Osteoblast (primary cell): ENCODE data around the gene CFAP161. TPM values are rescaled to one million over a fixed set of nuclear protein-coding genes. Genes with fewer than 3 reads are reported as not detected.

Experiments used
- DNase-seq: peaks from one replicate; pipeline ENCODE4 v3.0.0; 2011; ENCODE audit warnings: low spot score, mixed read lengths; ENCODE audit not compliant: insufficient read length; ENCODE audit errors: missing footprints
- H2AFZ ChIP-seq: 2 replicates; pipeline ENCODE4 v1.6.0; 2011; ENCODE audit warnings: mild to moderate bottlenecking, low read length
- H3K27ac ChIP-seq: 2 replicates; pipeline ENCODE4 v1.5.1; 2011; ENCODE audit warnings: mild to moderate bottlenecking, low read depth, low read length, moderate library complexity
- H3K27me3 ChIP-seq: 2 replicates; pipeline ENCODE4 v1.6.0; 2012; ENCODE audit warnings: mild to moderate bottlenecking, control low read depth, inconsistent platforms, low read length, moderate library complexity; ENCODE audit not compliant: insufficient read depth
- H3K36me3 ChIP-seq: 2 replicates; pipeline ENCODE4 v1.5.1; 2011; ENCODE audit warnings: mild to moderate bottlenecking, low read length, control low read depth, moderate library complexity; ENCODE audit not compliant: insufficient read depth
- H3K4me1 ChIP-seq: 2 replicates; pipeline ENCODE4 v1.5.1; 2011; ENCODE audit warnings: mild to moderate bottlenecking, low read length, control low read depth, moderate library complexity; ENCODE audit not compliant: insufficient read depth
- H3K4me2 ChIP-seq: 2 replicates; pipeline ENCODE4 v1.6.0; 2011; ENCODE audit warnings: mild to moderate bottlenecking, low read length; ENCODE audit not compliant: insufficient read depth
- H3K4me3 ChIP-seq: fragments of 200-600 bp; sonication (generic); 3 replicates; pipeline ENCODE4 v1.5.1; 2012; ENCODE audit warnings: mild to moderate bottlenecking, low read length, inconsistent platforms; ENCODE audit not compliant: insufficient read depth
- H3K79me2 ChIP-seq: 2 replicates; pipeline ENCODE4 v1.6.0; 2012; ENCODE audit warnings: mild to moderate bottlenecking, low read length, control low read depth, inconsistent platforms; ENCODE audit not compliant: insufficient read depth
- H3K9me3 ChIP-seq: 2 replicates; pipeline ENCODE4 v1.5.1; 2011; ENCODE audit warnings: low read depth, low read length, control low read depth
- H4K20me1 ChIP-seq: 2 replicates; pipeline ENCODE4 v1.6.0; 2012; ENCODE audit warnings: mild to moderate bottlenecking, low read length, control low read depth; ENCODE audit not compliant: insufficient read depth
- total RNA-seq: library from RNA; depleted of rRNA; stranded (reverse); fragments of >200 nt; gene quantifications from 2 replicates; pipeline ENCODE4 v1.2.3, GENCODE V29; 2012
- TF ChIP-seq, protein P1 (sequence below): IDR thresholded peaks from 2 replicates; pipeline ENCODE4 v1.5.1; 2011; ENCODE audit warnings: mild to moderate bottlenecking, low read depth, low read length, moderate library complexity; ENCODE audit errors: extremely low read depth

Gene CFAP161
- total RNA-seq, 1 donor, result under 0.01 TPM

- Histone ChIP-seq H3K27me3 (peaks cover 6% of the 10 kb centered on the region), H3K4me1 (peaks cover 18% of the 10 kb centered on the region), H3K36me3 (no peaks in the 10 kb centered on the region), H3K4me3 (no peak overlapping the region), H3K27ac (no peak overlapping the region), H3K4me2 (no peak overlapping the region), H4K20me1 (no peaks in the 10 kb centered on the region), H3K9me3 (no peaks in the 10 kb centered on the region), H3K79me2 (no peaks in the 10 kb centered on the region), H2AFZ (no peak overlapping the region)
- TF ChIP-seq, protein P1, sequence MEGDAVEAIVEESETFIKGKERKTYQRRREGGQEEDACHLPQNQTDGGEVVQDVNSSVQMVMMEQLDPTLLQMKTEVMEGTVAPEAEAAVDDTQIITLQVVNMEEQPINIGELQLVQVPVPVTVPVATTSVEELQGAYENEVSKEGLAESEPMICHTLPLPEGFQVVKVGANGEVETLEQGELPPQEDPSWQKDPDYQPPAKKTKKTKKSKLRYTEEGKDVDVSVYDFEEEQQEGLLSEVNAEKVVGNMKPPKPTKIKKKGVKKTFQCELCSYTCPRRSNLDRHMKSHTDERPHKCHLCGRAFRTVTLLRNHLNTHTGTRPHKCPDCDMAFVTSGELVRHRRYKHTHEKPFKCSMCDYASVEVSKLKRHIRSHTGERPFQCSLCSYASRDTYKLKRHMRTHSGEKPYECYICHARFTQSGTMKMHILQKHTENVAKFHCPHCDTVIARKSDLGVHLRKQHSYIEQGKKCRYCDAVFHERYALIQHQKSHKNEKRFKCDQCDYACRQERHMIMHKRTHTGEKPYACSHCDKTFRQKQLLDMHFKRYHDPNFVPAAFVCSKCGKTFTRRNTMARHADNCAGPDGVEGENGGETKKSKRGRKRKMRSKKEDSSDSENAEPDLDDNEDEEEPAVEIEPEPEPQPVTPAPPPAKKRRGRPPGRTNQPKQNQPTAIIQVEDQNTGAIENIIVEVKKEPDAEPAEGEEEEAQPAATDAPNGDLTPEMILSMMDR, result no peak
- DNase-seq, result no peak
Measured at GRCh38 chr15:81178365-81178764, 44.3 kb downstream of the CFAP161 start.

GRCh38 chr15:81181220-81181619 lies 47.1 kb downstream of the CFAP161 start:
- peaks cover 6% of the 10 kb centered on the region for H3K27me3 ChIP-seq
- no peak overlapping the region for H3K27ac ChIP-seq
- H3K4me3 ChIP-seq, result no peak overlapping the region
- DNase-seq, result no peak
- H2AFZ ChIP-seq, result no peak overlapping the region
- H3K9me3 ChIP-seq, result no peaks in the 10 kb centered on the region
- no peaks in the 10 kb centered on the region for H4K20me1 ChIP-seq
- TF ChIP-seq, protein P1, result no peak
- no peaks in the 10 kb centered on the region for H3K36me3 ChIP-seq
- H3K4me1 ChIP-seq, result peaks cover 31% of the 10 kb centered on the region
- H3K4me2 ChIP-seq, result no peak overlapping the region
- H3K79me2 ChIP-seq, result no peaks in the 10 kb centered on the region

GRCh38 chr15:81182031-81182755 lies 48.1 kb downstream of the CFAP161 start:
- peak overlapping the region; percentile 61 for H3K27ac ChIP-seq
- DNase-seq, result no peak
- H3K27me3 ChIP-seq, result peaks cover 6% of the 10 kb centered on the region
- no peaks in the 10 kb centered on the region for H3K36me3 ChIP-seq
- no peaks in the 10 kb centered on the region for H4K20me1 ChIP-seq
- no peaks in the 10 kb centered on the region for H3K79me2 ChIP-seq
- peak overlapping the region; percentile 81 for H3K4me2 ChIP-seq
- H3K4me3 ChIP-seq, result peak overlapping the region; percentile 65
- TF ChIP-seq, protein P1, result no peak
- peaks cover 31% of the 10 kb centered on the region for H3K4me1 ChIP-seq
- no peaks in the 10 kb centered on the region for H3K9me3 ChIP-seq
- H2AFZ ChIP-seq, result peak overlapping the region; percentile 56

- Histone ChIP-seq H3K79me2 (no peaks in the 10 kb centered on the region), H3K4me1 (peaks cover 31% of the 10 kb centered on the region), H3K4me3 (peak overlapping the region; percentile 65), H3K27ac (peak overlapping the region; percentile 61), H4K20me1 (no peaks in the 10 kb centered on the region), H2AFZ (peak overlapping the region; percentile 56), H3K9me3 (no peaks in the 10 kb centered on the region), H3K36me3 (no peaks in the 10 kb centered on the region), H3K27me3 (peaks cover 6% of the 10 kb centered on the region), H3K4me2 (peak overlapping the region; percentile 81)
- TF ChIP-seq, protein P1, result peak; percentile 16
- DNase-seq, result peak; percentile 66
Measured at GRCh38 chr15:81182756-81183438, 48.8 kb downstream of the CFAP161 start.
